Activated CD4-positive, CD25-positive, alpha-beta regulatory T cell treated with anti-CD3 and anti-CD28 coated beads, Interleukin-2, amount 50 U/mL, for 72 hours (primary cell): ENCODE results near the gene NPM1.
A peak's percentile ranks its signal among the peaks of the same experiment; 100 is the strongest.

Experiments used
- DNase-seq: peaks from one replicate; pipeline ENCODE4 v3.0.0; 2021

NPM1 gene

GRCh38 chr5:171415115-171415730 is 27.6 kb downstream of the NPM1 start:
- DNase-seq: no peak

- DNase-seq: no peak
These were observed 28.8 kb downstream of the NPM1 start for GRCh38 chr5:171416160-171417049.

GRCh38 chr5:171418316-171418981 is 30.8 kb downstream of the NPM1 start:
- peak; percentile 58 for DNase-seq

- peak; percentile 56 for DNase-seq
These were observed 31.5 kb downstream of the NPM1 start, which contains the start of gene FGF18 for GRCh38 chr5:171418982-171419687. Gene FGF18, plus strand, starts transcription at chr5:171419647. Its CDS starts 553 bp downstream, at chr5:171420200.

GRCh38 chr5:171419688-171420430 is 32.2 kb downstream of the NPM1 start:
- DNase-seq: peak; percentile 41

GRCh38 chr5:171420431-171421241 is 33.0 kb downstream of the NPM1 start:
- DNase-seq: no peak

- no peak for DNase-seq
These were observed 33.9 kb downstream of the NPM1 start for GRCh38 chr5:171421331-171422262.

- no peak for DNase-seq
These were observed 34.8 kb downstream of the NPM1 start for GRCh38 chr5:171422495-171422894.

- DNase-seq: no peak
These were observed 35.4 kb downstream of the NPM1 start for GRCh38 chr5:171422902-171423663.

- DNase-seq: no peak
These were observed 37.1 kb downstream of the NPM1 start for GRCh38 chr5:171424726-171425125.

- DNase-seq: no peak
These were observed 38.1 kb downstream of the NPM1 start for GRCh38 chr5:171425596-171426244.

GRCh38 chr5:171426266-171426665 is 38.6 kb downstream of the NPM1 start:
- no peak for DNase-seq

- no peak for DNase-seq
These were observed 39.0 kb downstream of the NPM1 start for GRCh38 chr5:171426680-171427079.

- peak; percentile 4 for DNase-seq
These were observed 39.9 kb downstream of the NPM1 start for GRCh38 chr5:171427318-171428167.

- no peak for DNase-seq
These were observed 40.6 kb downstream of the NPM1 start for GRCh38 chr5:171428168-171428696.

- no peak for DNase-seq
These were observed 41.3 kb downstream of the NPM1 start for GRCh38 chr5:171428809-171429542.

- DNase-seq: no peak
These were observed 41.9 kb downstream of the NPM1 start for GRCh38 chr5:171429543-171429910.
